CD4-positive, alpha-beta T cell (primary cell): ENCODE measurements around the gene STK32C. TPM values are rescaled to one million over a fixed set of nuclear protein-coding genes. Genes with fewer than 3 reads are reported as not detected.

Experiments used
- ATAC-seq: fragments of 200-7000 bp; cut with Tn5 transposase; one replicate; pipeline ENCODE4 v1.10.0; 2022; ENCODE audit warnings: mild to moderate bottlenecking; ENCODE audit not compliant: poor library complexity
- CTCF ChIA-PET: fragments of 350-600 bp; sonication (Branson Sonifier 250); formaldehyde crosslinking; loops from one replicate; lab custom pipeline; 2021; ENCODE audit warnings: antibody characterized with exemption, inconsistent platforms; lab: Charles Lee
- POLR2A ChIA-PET: fragments of 350-600 bp; sonication (Branson Sonifier 250); formaldehyde crosslinking; loops from one replicate; lab custom pipeline; 2021; ENCODE audit warnings: antibody characterized with exemption, inconsistent platforms; lab: Charles Lee
- DNase-seq, 14 experiments: peaks; one replicate each; pipeline ENCODE4 v3.0.0-alpha.2; 2013 to 2020; ENCODE audit warnings: mixed read lengths in 2 of 14
- H3K27ac ChIP-seq, 2 donors: one replicate each; pipeline versions ENCODE4 v1.5.1 to v1.7.0; 2013; ENCODE audit warnings: low read length in 2 of 2, low read depth in 1 of 2, mild to moderate bottlenecking in 1 of 2
- H3K27me3 ChIP-seq, 2 experiments: 1 replicate in 1 of 2; 2 replicates in 1 of 2; pipeline versions ENCODE4 v1.6.1 to v1.7.0; 2013; ENCODE audit warnings: low read length in 2 of 2, control low read depth in 1 of 2, mild to moderate bottlenecking in 1 of 2, moderate library complexity in 1 of 2; ENCODE audit not compliant: insufficient read depth in 2 of 2, control insufficient read depth in 1 of 2
- H3K36me3 ChIP-seq: one replicate; pipeline ENCODE4 v1.6.1; 2013; ENCODE audit warnings: low read length, control low read depth; ENCODE audit not compliant: insufficient read depth
- H3K4me1 ChIP-seq: one replicate; pipeline ENCODE4 v1.6.1; 2013; ENCODE audit warnings: low read length, control low read depth; ENCODE audit not compliant: insufficient read depth
- H3K4me3 ChIP-seq: one replicate; pipeline ENCODE4 v1.5.1; 2013; ENCODE audit warnings: mild to moderate bottlenecking, low read length, moderate library complexity
- H3K9me3 ChIP-seq, 2 experiments: 1 replicate in 1 of 2; 2 replicates in 1 of 2; pipeline versions ENCODE4 v1.6.1 to v1.7.0; 2013; ENCODE audit warnings: low read length in 2 of 2, mild to moderate bottlenecking in 2 of 2, control low read depth in 1 of 2, moderate library complexity in 1 of 2; ENCODE audit not compliant: control insufficient read depth in 1 of 2, insufficient read depth in 1 of 2
- H3K27ac Mint-ChIP-seq: one replicate; pipeline ENCODE4 v1.8.0; 2020; ENCODE audit warnings: mixed read lengths
- H3K27me3 Mint-ChIP-seq: one replicate; pipeline ENCODE4 v1.8.0; 2021; ENCODE audit warnings: mixed read lengths
- H3K36me3 Mint-ChIP-seq: one replicate; pipeline ENCODE4 v1.8.0; 2021; ENCODE audit warnings: low read depth, mixed read lengths
- H3K4me1 Mint-ChIP-seq: one replicate; pipeline ENCODE4 v1.8.0; 2021; ENCODE audit warnings: low read depth, mixed read lengths
- H3K4me3 Mint-ChIP-seq: one replicate; pipeline ENCODE4 v1.8.0; 2020; ENCODE audit warnings: mild to moderate bottlenecking, mixed read lengths
- H3K9me3 Mint-ChIP-seq: one replicate; pipeline ENCODE4 v1.8.0; 2020; ENCODE audit warnings: mixed read lengths
- intact Hi-C, 2 experiments: fragments of 100-400 bp; cut with DNase I in 1 of 2; cut with micrococcal nuclease in 1 of 2; formaldehyde crosslinking; loops; one replicate each; pipeline versions ENCODE4 v1.15.1 to v1.9.0; 2023 to 2025; cut with DNase I, micrococcal nuclease
- total RNA-seq, 174 experiments: library from RNA in 2 of 174; stranded (reverse) in 2 of 174; gene quantifications; one replicate each; pipeline ENCODE4 v1.2.3 and lab custom pipeline; 2021 to 2026
- TF ChIP-seq, protein P1 (sequence below): fragments of 200-600 bp; IDR thresholded peaks from one replicate; pipeline ENCODE4 v1.8.0; 2022; ENCODE audit warnings: antibody characterized with exemption, mild to moderate bottlenecking

The STK32C gene
- total RNA-seq, 2 experiments from 2014 or later, result 4.9 to 5.2 TPM

DNA sequence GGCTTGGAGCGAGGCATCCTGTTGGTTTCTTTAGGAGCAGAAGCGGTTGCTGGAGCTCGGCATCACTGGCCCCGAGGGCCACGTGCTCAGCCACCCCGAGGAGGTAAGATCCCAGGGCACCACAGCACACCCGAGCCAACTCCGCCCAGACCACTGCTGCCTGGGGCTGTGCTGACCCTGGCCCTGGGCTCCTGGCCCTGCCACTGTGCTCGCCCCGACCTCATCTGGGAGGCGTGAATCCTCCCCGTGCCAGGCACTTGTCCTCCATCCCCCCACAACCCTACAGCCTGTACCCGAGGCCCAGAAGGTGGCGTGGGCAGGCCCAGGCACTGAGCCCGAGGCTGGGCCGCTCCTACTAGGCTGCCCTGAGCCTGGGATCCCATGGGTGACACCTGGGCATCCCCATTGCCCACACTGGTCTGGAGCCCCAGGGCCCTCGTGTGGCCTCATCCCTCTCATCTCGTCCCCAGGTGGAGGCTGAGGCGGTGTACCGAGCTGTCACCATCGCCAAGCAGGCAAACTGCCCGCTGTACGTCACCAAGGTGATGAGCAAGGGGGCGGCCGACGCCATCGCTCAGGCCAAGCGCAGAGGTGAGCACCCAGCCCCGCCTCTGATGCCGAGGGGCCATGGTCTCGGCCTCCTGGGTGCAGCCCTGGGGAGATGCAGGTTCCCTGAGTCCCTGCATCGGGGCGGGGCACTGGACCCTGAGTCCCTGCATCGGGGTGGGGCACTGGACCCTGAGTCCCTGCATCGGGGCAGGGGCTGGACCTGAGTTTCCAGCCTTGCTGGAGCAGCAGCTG, 109.2 kb downstream of the STK32C start:
- no peaks in the 10 kb centered on the region for H3K9me3 Mint-ChIP-seq
- H3K4me3 Mint-ChIP-seq, result no peak overlapping the region
- POLR2A ChIA-PET, result no interaction called here
- intact Hi-C loops, result no loop called here
- no peak for ATAC-seq
- no peak overlapping the region for H3K4me3 ChIP-seq
- no peak overlapping the region for H3K27ac ChIP-seq
- no peak overlapping the region for H3K27ac Mint-ChIP-seq
- no peaks in the 10 kb centered on the region for H3K4me1 Mint-ChIP-seq
- no peak for DNase-seq
- peaks cover 0 to 21% of the 10 kb centered on the region in 2 experiments for H3K9me3 ChIP-seq
- H3K4me1 ChIP-seq, result no peaks in the 10 kb centered on the region
- TF ChIP-seq, protein P1, sequence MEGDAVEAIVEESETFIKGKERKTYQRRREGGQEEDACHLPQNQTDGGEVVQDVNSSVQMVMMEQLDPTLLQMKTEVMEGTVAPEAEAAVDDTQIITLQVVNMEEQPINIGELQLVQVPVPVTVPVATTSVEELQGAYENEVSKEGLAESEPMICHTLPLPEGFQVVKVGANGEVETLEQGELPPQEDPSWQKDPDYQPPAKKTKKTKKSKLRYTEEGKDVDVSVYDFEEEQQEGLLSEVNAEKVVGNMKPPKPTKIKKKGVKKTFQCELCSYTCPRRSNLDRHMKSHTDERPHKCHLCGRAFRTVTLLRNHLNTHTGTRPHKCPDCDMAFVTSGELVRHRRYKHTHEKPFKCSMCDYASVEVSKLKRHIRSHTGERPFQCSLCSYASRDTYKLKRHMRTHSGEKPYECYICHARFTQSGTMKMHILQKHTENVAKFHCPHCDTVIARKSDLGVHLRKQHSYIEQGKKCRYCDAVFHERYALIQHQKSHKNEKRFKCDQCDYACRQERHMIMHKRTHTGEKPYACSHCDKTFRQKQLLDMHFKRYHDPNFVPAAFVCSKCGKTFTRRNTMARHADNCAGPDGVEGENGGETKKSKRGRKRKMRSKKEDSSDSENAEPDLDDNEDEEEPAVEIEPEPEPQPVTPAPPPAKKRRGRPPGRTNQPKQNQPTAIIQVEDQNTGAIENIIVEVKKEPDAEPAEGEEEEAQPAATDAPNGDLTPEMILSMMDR, result no peak
- no peaks in the 10 kb centered on the region for H3K27me3 ChIP-seq
- H3K36me3 ChIP-seq, result no peaks in the 10 kb centered on the region
- CTCF ChIA-PET, result no interaction called here
- H3K27me3 Mint-ChIP-seq, result peaks cover 9% of the 10 kb centered on the region
- no peaks in the 10 kb centered on the region for H3K36me3 Mint-ChIP-seq

DNA sequence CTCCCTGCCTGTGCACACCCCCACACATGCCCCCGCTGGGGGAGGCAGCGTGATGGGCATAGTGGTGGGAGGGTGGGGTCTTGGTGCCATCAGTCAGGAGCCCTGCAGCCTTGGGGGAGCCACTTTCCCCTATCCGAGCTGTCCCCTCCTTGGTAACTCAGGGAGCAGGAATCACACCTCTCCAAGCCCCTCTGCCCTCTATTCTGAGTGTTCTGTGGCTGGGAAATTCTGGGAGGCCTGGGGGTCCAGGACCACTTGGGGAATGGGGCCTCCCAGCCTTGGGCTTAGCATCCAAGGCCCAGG, 109.7 kb downstream of the STK32C start:
- CTCF ChIA-PET, result no interaction called here
- intact Hi-C loops, result no loop called here
- ATAC-seq (no peak), DNase-seq (no peak)
- H3K4me3 ChIP-seq, result no peak overlapping the region
- Mint-ChIP-seq H3K4me3 (no peak overlapping the region), H3K9me3 (no peaks in the 10 kb centered on the region), H3K4me1 (no peaks in the 10 kb centered on the region), H3K36me3 (no peaks in the 10 kb centered on the region), H3K27me3 (peaks cover 9% of the 10 kb centered on the region), H3K27ac (no peak overlapping the region)
- no peaks in the 10 kb centered on the region for H3K27me3 ChIP-seq
- no peak overlapping the region for H3K27ac ChIP-seq
- TF ChIP-seq, protein P1, result no peak
- H3K4me1 ChIP-seq, result no peaks in the 10 kb centered on the region
- H3K9me3 ChIP-seq, result peaks cover 0 to 26% of the 10 kb centered on the region in 2 experiments
- POLR2A ChIA-PET, result no interaction called here
- no peaks in the 10 kb centered on the region for H3K36me3 ChIP-seq

DNA sequence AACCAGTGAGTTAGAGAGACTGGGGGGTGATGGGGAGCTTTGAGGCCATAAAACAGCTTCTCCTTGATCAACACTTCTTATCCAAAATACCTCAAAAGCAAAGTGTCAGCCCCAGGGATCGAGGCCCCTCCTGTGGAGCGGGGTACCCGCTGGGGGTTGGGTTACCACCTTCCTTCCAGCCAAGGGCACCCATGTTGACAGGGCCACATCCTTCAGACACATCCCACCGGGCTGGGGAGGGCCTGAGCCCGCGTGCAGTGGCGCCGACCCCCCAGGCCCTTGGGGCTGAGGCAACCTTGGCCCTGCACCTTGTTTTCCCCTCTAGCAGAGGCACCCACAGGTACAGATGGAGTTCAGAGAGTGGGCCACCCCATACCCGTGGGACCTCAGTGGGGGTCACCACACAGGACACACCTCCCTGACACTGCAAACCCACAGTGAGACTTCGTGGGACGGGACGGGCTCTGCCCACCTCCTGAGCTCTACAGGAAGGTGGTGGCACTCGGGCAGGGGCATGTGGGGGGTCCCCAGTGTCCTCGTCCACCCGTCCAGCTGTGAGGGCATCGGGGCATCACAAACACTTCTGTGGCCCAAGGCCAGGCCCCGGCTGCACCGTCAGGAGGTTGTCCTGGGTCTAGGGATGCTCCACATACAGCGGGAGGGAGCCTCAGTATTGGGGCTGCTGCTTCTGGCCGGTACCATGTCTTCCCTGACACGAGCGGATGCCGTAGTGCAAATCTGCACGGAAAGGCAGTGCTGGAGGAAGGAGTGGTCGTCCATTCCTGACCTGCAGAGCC, 110.3 kb downstream of the STK32C start:
- no peaks in the 10 kb centered on the region for H3K36me3 Mint-ChIP-seq
- Histone ChIP-seq H3K36me3 (no peaks in the 10 kb centered on the region), H3K27me3 (no peaks in the 10 kb centered on the region), H3K27ac (no peak overlapping the region), H3K4me1 (no peaks in the 10 kb centered on the region), H3K4me3 (no peak overlapping the region), H3K9me3 (peaks cover 0 to 28% of the 10 kb centered on the region in 2 experiments)
- CTCF ChIA-PET, result no interaction called here
- H3K4me1 Mint-ChIP-seq, result no peaks in the 10 kb centered on the region
- intact Hi-C loops, result no loop called here
- TF ChIP-seq, protein P1, result no peak
- ATAC-seq, result no peak
- DNase-seq, result no peak
- H3K27me3 Mint-ChIP-seq, result peaks cover 9% of the 10 kb centered on the region
- POLR2A ChIA-PET, result no interaction called here
- no peaks in the 10 kb centered on the region for H3K9me3 Mint-ChIP-seq
- no peak overlapping the region for H3K27ac Mint-ChIP-seq
- no peak overlapping the region for H3K4me3 Mint-ChIP-seq
